ENCODE results near the gene UNC93A.
"Not testable (repeated sequence)": the region's sequence is repeated elsewhere in the genome, so short reads cannot be mapped to it uniquely, and the experiment has no call there.

- not testable (repeated sequence) for TF ChIP-seq CTCF (conservative IDR thresholded peaks at IDR 0.05; ENCODE audit: low read depth, low read length); EZH2 (IDR thresholded peaks at IDR 0.05; ENCODE audit: borderline replicate concordance, low read depth, low read length, poor library complexity, severe bottlenecking)
These were observed 48.5 kb upstream of the UNC93A start for GRCh38 chr6:167242511-167243051.

All from A673 (cell line).